ENCODE measurements around the gene PXMP4.
A peak's percentile ranks its signal among the peaks of the same experiment; 100 is the strongest.
"Not testable (repeated sequence)": the region's sequence is repeated elsewhere in the genome, so short reads cannot be mapped to it uniquely, and the experiment has no call there.

PXMP4 gene

DNA sequence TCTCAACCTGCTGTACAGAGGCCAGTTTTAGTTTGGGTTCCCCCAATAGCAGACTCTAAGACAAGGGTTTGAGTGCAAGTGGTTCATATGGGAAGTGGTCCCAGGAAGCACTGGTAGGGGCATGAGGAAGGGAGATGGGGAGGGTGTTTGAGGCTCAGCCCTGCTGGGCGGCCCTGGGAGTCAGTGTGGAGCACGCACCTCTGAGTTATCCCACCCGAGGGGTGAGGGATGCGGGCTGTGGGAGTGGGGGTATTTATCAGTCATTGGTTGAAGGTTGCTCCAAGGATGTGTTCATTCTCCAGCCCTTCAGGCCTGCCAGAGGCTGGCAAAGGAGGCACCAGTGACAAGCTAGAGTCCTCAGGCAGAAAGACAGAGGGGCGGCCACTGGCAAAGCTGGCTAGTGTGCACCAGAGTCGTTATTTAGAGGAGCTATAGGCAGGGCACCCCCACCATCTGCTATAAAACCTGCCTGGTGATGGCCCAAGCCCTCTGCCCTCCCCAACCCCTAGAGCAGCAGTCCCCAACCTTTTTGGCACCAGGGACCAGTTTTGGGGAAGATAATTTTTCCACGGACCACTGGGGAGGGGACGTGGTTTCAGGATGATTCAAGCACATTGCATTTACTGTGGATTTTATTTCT, 16.5 kb downstream of the PXMP4 start:
- no peak for DNase-seq (ENCODE audit: low read depth in 2 of 2)

DNA sequence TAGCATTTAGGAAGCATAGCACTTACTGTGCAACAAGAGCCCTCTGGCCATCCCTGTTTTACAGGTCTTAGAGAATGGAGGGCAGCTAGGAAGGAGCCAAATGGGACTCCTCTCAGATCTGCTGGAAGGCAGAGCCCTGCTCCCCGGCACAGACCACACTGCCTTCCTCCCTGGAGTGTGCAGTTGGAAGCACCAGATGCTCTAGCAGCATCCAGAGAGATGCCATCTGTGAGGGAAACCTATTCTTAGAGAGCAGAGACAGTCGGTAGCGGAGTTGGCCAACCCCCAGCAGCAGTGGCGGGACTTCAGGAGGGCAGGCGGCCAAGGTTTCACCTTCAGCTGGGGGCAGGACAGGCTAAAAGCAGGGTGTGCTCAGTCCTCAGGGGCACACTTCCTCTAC, 17.2 kb downstream of the PXMP4 start:
- no peak for DNase-seq (ENCODE audit: low read depth in 2 of 2)

DNA sequence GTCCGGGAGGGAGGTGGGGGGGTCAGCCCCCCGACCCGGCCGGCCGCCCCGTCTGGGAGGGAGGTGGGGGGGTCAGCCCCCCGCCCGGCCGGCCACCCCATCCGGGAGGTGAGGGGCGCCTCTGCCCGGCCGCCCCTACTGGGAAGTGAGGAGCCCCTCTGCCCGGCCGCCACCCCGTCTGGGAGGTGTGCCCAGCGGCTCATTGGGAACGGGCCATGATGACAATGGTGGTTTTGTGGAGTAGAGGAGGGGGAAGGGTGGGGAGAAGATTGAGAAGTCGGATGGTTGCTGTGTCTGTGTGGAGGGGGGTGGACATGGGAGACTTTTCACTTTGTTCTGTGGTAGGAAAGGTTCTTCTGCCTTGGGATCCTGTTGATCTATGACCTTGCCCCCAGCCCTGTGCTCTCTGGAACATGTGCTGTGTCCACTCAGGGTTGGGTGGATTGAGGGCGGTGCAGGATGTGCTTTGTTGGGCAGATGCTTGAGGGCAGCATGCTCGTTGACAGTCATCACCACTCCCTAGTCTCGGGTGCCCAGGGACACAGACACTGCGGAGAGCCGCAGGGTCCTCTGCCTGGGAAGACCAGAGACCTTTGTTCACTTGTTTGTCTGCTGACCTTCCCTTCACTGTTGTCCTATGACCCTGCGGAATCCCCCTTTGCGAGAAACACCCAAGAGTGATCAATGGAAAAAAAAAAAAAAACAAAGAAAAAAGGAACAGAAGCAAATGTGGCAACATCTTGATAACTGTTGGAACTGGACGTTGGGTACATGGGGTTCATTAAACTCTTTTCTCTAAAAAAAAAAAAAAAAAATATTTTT, 18.3 kb downstream of the PXMP4 start:
- DNase-seq (ENCODE audit: low read depth in 2 of 2), result no peak

DNA sequence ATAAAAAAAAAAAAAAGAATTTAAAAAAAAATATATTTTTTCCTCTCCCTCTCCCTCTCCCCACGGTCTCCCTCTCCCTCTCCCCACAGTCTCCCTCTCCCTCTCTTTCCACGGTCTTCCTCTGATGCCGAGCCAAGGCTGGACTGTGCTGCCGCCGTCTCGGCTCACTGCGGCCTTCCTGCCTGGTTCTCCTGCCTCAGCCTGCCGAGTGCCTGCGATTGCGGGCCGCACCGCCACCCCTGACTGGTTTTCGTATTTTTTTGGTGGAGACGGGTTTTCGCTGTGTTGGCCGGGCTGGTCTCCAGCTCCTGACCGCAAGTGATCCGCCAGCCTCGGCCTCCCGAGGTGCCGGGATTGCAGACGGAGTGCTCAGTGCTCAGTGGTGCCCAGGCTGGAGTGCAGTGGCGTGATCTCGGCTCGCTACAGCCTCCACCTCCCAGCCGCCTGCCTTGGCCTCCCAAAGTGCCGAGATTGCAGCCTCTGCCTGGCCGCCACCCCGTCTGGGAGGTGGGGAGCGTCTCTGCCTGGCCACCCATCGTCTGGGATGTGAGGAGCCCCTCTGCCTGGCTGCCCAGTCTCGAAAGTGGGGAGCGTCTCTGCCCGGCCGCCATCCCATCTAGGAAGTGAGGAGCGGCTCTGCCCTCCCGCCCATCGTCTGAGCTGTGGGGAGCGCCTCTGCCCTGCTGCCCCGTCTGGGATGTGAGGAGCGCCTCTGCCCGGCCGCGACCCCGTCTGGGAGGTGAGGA, 19.2 kb downstream of the PXMP4 start:
- not testable (repeated sequence) for DNase-seq (ENCODE audit: low read depth in 2 of 2)

DNA sequence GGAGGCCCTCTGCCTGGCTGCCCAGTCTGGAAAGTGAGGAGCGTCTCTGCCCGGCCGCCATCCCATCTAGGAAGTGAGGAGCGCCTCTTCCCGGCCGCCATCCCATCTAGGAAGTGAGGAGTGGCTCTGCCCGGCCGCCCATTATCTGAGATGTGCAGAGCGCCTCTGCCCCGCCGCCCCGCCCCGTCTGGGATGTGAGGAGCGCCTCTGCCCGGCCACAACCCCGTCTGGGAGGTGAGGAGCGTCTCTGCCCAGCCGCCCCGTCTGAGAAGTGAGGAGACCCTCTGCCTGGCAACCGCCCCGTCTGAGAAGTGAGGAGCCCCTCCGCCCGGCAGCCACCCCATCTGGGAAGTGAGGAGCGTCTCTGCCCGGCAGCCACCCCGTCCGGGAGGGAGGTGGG, 21.1 kb downstream of the PXMP4 start:
- not testable (repeated sequence) for DNase-seq (ENCODE audit: low read depth in 2 of 2)

DNA sequence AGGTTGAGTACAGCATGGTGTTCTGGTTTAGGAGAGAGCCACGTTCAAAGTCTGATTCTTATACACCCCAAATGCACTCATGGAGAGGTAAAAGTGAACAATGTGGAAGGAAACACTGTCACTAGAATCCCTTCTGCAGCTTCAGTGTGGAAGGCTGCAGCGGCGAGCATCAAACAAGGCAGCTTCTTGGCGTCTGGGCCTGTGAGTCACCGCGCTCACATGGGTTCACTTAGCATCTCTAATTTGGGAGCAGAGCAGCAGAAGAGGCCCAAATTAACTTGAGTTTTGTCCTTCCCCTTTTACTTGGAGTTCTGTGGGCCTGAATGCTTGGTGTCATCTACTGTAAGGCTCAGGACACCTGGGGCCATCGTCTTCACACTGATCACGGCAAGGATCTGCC, 23.0 kb downstream of the PXMP4 start:
- no peak for DNase-seq (ENCODE audit: low read depth in 2 of 2)

DNA sequence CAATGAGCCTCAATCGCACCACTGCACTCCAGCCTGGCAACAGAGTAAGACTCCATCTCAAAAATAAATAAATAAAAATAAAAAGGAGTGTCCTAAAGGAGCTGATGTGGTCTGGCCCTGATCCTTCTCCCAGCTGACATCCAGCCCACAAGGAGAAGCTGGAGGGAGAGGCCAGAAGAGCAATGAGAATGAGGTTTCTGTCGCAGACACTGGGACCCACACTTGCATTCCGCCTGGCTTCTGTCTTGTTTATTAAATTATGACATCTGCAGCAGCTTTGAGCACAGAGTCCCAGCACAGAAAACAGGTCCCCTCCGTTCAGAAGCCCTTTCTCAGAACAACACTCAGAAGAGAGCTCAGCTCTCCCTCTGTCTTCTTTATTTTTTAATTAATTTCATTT, 23.7 kb downstream of the PXMP4 start:
- no peak for DNase-seq (ENCODE audit: low read depth in 2 of 2)

DNA sequence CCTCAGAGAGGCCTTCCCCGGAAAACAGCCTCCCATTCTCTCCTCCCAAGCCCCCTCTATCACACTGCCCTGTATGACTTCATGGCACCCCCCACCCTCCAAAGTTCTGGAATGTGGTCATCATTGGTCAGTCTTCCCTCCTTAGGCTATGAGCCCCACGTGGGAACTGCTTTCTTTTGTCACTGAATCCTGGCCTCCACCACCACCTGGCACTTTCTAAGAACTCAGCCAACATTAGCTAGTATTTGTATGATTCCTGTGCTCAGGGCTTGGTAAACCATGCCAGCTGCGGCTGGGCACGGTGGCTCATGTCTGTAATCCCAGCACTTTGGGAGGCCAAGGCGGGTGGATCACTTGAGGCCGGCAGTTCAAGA, 25.5 kb downstream of the PXMP4 start:
- DNase-seq (ENCODE audit: low read depth in 2 of 2), result no peak

DNA sequence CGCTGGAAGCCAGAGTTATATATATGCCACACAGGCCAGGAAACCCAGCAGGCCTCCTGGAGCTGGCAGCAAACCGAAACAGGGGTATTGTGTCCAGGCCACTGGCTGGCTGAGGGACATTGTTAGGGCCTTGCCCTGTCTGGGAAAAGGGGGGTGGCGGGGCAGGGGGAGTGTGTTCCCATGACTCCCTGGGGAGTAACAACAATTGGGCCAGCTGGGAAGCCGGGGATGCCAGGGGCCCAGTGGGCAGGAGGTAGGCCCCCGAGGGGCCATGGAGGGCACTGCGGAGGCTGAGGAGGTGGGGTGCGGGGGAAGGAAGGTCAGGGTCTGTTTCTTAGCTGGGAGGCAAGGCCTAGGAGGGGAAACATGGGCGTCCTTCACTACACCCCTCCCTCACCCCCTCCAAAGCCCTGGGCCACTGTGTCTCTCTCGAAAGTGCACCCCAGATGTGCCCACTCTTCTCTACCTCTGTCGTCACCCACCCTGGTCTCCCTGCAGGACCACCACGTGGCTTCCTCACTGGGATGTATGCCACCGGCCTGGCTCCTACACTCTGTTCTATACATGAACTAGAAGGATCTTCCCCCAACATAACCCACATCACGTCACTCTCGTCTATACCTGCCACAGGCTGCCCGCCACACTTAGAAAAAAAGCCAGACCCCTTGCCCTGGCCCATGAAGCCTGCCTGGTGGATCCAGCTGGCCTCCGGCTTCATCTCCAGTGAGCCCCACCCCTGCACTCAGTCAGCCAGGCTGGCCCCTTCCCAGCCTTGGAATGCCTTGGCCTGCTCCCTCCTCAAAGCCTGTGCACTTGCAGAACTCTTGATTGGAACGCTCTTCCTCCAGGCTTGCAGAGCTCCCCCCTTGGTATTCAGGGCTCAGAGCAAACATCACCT, 26.1 kb downstream of the PXMP4 start:
- no peak for DNase-seq (ENCODE audit: low read depth in 2 of 2)

DNA sequence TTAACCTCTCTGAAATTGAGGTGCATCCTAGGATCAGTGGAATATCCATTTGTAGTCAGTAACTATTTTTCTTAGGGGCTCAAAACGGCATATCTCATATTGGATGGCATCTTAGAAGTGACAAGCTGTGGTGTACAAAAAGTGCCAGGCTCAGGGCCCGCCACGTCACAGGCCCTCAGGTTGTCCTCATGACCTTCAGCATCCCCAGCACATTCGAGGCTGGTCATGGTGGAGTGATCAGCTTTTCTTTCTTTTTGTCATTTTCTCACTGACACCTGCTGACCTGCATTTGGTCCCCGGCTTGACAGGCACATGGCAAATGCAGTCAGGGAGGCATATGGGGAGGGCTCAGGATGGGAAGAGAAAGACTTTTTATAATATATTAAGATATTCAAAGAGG, 26.8 kb downstream of the PXMP4 start:
- DNase-seq (ENCODE audit: low read depth in 2 of 2), result no peak

DNA sequence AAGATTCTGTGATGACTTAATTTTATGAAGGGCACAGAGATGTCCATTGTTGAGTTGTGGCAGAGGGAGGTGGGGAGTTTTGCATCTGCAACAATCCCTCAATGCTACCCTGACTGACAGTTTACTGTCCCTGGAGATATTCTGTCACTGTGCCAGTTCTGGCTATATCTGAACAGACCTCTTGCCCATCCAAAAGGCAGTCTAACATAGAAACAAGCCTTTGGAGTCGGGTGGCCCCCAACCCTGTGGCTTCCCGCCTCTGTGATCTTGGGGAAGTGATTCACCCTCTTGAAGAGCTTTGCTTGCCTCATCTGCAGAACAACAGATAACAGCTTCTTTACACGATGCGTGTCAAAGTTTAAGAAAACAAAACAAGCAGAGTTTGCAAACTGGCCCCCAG, 30.1 kb downstream of the PXMP4 start:
- no peak for DNase-seq (ENCODE audit: low read depth in 2 of 2)

DNA sequence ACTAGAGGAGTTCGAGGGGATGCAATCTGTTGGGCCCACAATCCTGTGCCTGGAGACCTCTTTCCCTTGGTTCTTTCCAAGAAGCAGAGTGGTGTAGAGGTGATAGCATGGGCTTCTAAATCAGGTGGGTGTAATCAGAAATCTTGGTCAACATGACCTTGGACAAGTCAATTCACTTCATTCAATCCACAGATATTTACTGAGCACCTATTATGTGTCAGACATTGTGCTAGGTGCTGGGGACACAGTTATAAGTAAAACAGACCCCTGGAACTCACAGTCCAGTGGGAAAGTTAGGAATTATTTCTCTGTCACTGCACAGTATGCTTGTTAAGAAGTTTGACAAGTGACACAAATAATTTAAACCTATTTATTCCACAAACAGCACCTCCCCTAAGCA, 30.6 kb downstream of the PXMP4 start:
- no peak for DNase-seq (ENCODE audit: low read depth in 2 of 2)

DNA sequence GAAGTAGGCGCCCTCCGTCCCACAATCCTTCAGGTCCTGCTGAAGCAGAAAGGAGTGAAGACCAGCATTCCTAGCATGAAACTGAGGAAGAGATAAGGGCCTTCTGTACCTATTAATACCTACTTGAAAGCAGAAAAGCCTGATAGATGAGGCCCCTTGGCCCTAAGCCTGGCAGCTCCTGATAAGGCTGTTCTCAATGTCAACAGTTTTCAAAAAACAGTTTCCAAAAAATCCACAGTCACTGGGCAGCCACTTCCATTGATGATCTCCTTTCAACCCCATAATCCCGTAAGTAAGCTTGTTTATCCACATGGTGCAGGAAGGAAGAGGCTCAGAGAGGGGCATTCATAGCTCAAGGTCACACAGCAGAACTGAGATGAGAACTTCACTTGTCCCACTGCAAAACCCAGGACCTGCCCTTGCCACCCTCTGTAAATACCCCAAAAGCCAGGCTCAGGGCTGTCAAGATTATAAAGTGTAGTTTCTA, 31.1 kb downstream of the PXMP4 start:
- no peak for DNase-seq (ENCODE audit: low read depth in 2 of 2)

DNA sequence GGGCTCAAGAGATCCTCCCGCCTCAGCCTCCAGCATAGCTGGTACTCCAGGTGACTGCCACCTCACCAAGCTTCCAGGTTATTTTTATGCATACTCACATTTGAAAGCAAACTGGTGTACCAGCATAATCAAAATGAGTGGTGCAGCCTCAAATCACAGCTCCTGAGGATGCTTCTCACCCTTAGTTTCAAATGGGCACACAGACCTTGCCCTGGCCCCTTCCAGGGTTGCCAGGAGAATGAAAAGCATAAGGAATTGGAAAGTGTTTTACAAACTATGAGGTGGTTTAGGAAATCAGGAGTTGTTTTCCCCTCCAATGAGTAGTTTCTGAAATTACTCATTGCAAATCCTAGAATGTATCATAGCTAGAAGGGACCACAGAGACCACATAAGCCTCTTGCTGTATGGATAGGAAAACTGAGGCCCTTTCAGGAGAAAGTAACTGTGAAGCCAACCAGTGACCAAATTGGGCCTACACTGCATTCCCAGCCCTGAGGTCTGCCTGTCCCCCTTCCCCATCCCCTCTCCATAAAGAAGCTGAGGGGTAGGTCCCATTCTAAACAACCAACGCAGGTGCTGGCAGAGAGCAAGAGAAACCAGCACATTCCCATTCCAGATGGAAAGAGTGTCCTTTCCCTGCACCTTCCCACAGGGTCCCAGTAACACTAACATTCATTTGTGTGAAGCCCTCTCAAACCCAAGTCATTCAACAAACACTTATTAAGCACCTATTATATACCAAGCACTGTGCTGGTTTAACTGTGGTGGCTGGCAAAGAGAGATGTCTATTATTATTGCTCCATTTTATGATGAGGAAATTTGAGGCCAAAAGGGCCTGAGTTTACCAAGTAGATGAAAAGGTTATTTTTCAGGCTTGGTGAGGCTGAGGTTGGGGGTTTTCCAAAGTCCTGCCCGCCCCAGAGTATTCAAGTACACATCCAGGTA, 31.8 kb downstream of the PXMP4 start:
- no peak for DNase-seq (ENCODE audit: low read depth in 2 of 2)

DNA sequence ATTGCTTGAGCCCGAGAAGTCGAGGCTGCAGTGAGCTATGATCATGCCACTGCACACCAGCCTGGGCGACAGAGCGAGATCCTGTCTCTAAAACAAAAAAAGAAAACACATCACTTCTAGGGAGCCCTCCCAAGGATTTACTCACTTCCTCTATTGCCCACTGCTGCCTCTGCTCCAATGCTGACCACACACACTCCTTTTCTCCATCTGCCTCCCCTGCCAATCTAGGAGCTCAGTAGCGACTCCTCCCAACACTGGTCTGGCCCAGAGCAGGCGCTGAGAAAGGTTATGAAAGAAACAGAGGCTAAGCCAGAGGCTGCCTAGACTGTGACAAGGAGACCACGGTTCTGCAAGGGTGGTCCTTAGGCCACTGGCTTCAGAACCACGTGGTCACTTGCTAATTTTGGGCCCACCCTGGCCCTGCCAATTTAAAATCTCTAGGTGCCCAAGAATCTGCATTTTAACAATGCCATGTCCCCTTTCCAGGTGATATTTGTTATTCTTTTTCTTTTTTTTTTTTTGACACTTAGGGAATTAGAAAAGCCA, 32.7 kb downstream of the PXMP4 start:
- DNase-seq (ENCODE audit: low read depth in 2 of 2), result no peak

DNA sequence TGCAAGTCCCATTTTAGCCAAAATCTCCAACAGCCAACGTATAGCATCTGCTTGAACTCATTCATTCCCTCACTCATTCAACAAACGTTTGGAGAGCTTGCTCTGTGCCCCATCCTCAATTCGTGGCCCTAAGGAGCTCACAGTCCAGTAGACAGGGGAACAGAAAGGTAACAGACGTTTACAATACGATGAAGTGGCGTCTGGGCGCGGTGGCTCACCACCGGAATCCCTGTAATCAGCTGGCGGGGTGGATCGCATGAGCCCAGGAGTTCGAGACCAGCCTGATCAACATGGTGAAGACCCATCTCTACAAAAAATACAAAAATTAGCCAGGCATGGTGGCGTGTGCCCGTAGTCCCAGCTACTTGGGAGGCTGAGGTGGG, 33.1 kb downstream of the PXMP4 start:
- DNase-seq (ENCODE audit: low read depth in 2 of 2), result no peak

DNA sequence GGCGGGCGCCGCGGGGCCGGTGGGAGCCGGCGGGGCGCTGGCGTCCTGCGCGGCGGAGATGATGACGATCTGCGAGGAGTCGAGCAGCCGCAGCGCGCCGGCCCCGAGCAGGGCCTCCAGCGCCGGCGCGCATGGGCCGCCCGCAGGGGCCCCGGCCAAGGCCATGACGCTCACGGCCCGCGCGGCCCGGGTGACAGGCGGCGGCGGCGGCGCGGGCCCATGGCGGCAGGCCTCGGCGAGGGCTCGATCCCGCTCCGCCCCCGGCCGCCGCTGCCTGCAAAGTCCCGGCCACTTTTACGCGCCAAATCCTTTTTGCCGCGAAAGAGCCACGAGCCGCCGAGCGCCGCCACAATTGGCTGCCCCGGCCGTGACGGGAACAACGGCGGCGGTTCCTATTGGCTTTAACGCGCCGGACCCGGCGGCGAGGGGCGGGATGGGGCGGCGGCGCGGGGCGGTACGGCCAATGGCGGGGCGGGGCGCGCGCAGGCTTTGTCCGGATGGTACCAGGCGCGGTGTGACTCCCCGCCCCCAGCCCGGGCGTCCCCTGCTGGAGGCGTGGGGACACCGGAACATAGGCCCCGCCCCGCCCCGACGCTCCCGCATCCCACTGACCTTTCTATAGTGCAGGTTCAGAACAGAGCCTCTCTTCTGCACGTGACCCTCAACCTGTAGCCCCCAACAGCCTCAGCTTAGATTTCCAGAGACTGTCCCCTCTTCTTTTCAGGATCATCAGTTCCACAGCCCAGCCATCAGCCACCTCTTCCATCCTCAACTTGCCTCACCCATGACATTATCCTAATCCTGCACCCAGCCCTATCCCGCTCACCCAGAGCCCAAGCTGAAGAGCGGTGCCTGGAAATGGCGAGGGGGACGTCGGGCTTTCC, 33.8 kb downstream of the PXMP4 start, which contains the start of gene E2F1:
Gene E2F1 (minus strand): TSS at position 286 of the 884 bp plus-strand sequence. CDS start 121 bp downstream, at position 165.
- peak; percentile 83 to 89 for DNase-seq (ENCODE audit: low read depth in 2 of 2)

DNA sequence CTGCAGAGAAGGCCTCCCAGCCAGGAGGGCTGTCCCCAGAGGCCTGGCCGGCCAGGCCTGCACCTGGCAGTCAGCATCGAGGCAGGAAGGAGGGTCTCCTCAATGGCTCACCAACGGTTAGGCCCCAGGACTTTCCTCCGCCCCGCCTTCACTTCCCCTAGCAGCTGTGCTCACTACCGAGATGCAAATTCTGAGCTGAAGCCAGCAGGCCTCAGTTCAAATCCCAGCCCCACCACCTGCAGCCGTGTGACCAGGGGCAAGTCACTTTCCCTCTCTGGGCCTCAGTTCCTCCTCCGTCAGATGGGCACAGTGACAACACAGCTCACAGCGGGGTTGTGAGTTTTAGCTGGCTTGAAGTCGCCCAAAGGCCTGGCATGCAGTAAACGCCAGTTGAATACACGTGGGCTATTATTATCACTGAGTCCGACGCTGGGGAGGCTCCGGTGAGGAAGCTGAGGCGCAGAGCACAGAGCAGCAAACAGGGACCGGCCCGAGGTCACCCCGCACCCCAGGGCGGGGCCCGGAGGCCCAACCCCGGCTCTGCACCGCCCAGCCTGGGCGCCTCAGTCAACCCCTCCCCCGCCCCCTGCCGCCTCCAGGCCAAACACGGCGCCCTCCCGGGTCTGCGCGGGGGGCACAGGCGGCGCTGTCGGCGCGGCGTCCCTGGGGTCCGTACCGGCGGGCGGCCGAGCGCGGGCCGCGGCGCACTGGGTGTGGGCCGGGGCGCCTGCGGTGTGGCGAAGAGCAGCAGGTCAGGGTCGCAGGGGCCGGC, 34.6 kb downstream of the PXMP4 start:
- no peak for DNase-seq (ENCODE audit: low read depth in 2 of 2)

Measured in stimulated activated CD8-positive, alpha-beta memory T cell treated with anti-CD3 and anti-CD28 coated beads, Interleukin-15, amount 100 ng/mL, for 4 hours (primary cell).